ENCODE measurements around the gene SLC44A1.

SLC44A1 gene

GRCh38 chr9:105403552-105404248, 159.2 kb downstream of the SLC44A1 start:
- DNase-seq = no peak

GRCh38 chr9:105405514-105406131, 161.2 kb downstream of the SLC44A1 start:
- peak; percentile 63 for DNase-seq

- DNase-seq = no peak
These were observed 161.9 kb downstream of the SLC44A1 start for GRCh38 chr9:105406369-105406768.

DNA sequence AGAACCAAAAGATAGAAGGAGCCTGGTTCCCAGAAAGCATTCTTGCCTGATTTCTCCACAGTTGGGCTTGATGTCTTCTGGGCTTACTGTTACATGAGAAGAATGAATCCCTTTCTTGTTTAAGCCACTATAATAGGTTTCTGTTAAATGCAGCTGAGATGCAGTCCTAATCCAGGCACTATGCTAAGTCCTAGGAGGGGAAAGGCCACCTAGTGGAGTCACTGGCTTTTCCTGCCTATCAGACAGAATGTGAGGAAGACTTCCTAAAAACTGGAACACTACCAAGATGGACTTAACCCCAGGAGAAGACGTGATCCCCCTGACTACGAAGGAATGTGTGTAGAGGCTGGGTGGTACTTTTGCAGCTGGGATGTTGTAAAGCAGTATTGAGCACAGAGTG, 169.1 kb downstream of the SLC44A1 start:
- DNase-seq = no peak

- DNase-seq = no peak
These were observed 170.7 kb downstream of the SLC44A1 start for GRCh38 chr9:105414947-105415661.

DNA sequence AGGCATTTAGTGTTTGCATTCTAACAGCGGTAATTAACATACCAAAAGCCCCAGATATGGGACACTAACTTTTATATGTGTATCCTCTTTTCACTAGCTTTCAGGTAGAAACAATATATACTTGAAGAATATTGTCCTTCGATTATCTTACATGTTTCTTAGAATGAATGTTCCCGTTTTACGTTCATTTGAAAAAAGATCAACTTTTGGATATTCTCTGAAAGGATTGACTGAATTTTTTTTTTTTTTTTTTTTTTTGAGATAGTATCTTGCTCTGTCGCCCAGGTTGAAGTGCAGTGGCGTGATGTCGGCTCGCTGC, 171.2 kb downstream of the SLC44A1 start:
- DNase-seq = no peak

DNA sequence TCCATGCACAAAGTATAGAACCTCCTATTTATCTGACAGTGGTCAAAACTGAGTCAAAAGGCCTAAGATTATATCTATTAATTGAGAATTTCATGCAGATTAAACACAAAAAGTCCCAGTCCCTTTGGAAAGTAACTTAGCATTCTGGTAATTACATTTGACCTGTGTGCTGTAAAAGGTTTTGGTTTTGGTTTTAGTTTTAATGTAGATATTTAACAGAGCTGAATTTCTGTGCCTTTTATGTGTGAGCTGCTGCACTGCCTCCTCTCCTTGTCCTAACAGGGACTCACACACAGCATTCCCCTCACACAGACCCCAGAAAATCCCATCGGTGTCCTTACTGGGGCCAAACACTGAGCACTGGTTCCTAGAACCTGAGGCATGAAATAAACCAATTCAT, 172.4 kb downstream of the SLC44A1 start:
- DNase-seq = no peak

GRCh38 chr9:105418588-105419500, 174.4 kb downstream of the SLC44A1 start:
- DNase-seq = no peak

- no peak for DNase-seq
These were observed 175.6 kb downstream of the SLC44A1 start for GRCh38 chr9:105419816-105420597.

DNA sequence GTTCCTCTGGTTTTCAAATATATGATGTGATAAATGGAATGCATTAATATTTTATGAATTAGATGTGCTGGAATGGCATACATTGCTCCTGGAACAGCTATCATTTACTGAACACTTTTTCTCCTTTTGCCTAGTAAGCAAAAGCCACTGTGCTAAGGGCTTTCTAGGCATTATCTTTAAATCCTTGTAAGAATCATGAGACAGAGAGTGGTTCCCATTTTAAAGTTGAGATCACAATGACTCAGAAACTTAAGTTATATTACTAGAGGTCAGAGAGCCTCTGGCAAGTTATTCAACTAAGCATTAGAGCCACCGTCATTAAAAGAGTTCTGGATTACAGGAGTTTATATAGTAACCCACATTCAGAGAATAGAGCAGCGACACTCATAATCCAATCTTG, 176.7 kb downstream of the SLC44A1 start:
- no peak for DNase-seq

DNA sequence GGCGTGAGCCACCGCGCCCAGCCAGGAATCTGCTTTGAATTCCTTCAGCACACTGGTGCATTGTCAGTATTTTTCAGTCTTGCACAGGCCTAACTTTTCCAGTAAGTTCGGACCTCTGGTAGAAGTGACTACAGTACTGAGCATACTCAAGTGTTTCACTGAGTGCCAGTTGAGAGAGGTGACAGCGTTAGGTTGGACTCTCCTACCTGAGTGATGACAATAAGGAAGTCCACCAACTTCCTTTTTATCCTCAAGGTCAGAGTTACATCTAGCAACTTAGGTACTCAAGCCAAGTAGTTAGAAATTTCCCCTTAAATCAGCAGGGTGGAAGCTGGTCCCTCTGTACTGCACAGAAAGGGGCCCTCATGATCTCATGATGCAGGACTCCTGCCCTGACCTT, 177.4 kb downstream of the SLC44A1 start:
- DNase-seq = no peak

DNA sequence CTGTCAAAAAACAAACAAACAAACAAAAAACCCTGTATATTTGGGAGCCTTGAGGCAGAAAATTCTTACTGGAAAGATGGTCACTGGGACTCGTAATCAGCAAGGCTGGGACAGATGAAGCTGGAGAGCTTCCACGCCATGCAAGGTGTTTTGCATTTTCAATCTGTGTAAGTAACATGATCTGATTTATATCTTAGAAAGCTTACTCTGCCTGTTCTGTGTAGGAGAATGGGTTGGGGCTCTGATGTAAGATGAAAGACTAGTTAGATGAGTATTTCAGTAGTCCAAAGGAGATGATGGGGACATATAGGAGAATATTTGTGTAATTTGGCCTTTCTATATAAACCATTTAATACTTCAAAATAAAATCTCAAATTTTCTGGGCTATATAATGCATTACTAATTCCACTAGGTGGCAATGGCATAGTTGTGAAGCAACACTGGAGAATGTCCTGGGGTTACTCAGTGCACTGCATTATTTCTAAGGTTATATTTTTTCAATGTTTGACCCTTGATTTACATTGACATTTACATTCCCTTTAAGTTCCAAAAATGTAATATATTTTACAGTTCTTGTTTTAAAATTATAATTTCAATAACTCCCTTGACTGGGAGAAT, 181.5 kb downstream of the SLC44A1 start:
- no peak for DNase-seq

DNA sequence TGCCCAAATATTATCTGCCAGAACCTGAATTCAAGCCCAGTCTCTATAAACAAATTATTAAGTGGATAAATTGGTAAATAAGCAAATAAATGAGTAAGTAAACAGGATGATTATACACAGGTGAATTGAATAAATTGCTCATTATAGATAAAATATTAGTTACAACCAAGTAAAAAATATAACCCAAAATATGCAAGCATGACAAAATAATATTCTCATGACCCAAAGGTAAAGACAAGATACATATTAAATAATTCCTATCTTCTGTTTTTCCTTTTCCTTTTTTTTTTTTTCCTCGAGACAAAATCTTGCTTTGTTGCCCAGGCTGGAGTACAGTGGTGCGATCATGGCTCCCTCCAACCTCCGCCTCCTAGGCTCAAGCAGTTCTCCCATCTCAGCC, 182.2 kb downstream of the SLC44A1 start:
- no peak for DNase-seq

GRCh38 chr9:105431424-105432246, 187.2 kb downstream of the SLC44A1 start:
- no peak for DNase-seq

DNA sequence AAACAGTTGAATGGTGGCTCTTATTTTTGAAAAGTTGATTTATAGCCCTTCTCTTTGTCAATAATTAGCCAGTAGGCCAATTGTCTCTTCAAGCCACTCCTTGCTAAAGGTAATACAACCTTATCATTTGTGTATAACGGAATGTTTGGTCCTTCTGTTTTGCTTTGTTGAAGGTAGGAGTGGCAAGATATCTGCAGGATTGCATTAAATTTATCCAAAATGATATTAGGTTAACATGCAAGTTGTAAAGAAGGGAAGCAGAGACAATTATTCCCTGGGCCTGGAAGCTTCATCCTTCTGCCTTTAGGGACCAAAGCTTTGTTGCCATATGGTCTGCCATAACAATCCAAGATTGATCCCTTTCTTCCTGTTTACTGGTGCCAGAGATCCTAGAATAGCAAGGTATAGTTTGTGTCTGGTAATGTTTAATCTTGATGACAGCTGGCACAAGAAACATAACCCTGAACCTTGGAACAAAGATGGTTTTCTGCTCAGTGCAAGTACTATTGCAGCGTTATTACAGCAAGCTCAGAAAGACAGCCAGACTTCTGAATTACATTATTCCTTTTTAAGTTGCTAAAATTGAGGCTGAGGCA, 187.9 kb downstream of the SLC44A1 start:
- DNase-seq = no peak

- DNase-seq = no peak
These were observed 191.0 kb downstream of the SLC44A1 start for GRCh38 chr9:105435453-105435852.

GRCh38 chr9:105436783-105437182, 192.3 kb downstream of the SLC44A1 start:
- DNase-seq = no peak

DNA sequence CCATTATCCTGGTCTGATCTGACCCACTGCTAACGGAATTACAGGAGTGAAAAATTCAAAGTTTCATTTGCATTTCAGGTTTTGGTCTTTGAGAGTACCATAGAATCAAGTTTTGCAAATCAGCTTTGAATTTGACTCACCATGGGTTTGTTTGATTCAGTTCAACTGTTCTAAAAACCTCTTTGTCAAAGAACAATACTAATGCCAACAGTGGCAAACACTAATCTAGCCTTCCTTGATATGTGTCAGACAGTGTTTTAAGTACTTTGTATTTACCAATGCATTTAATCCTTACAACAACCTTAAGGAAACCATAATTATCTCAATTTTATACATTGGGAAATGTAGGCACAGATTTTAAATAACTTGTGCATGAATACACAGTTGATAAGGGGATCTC, 193.3 kb downstream of the SLC44A1 start:
- DNase-seq = no peak

DNA sequence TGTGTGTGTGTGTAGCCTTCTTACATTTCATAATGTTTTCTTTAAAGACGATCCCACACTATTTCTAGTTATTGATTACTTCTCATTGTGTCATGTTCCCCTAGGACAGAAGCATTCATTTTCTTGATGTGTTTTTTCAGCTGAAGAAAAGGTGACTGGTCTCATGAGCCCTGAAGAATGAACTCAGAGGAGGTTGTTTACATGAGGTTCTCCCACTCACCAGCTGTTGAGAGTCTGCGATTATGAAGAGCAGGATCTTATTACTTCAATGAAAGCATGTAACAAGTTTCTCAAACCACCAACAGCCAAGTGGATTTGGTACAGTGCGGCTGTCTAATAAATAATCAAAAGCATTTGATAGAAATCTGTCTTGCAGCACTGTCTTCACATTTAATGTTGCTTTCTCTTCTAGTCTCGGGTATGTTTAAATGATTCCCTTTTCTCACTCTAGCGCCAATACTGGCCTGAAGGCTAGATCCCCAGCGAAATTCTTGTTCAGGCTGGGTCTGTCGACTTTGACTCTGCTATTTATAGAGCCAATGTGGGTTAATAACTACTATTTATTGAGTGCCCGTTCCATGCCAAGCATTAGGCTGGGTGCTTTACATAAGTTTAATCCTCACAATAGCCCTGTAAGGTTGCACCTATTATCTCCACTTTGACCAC, 193.8 kb downstream of the SLC44A1 start:
- no peak for DNase-seq

DNA sequence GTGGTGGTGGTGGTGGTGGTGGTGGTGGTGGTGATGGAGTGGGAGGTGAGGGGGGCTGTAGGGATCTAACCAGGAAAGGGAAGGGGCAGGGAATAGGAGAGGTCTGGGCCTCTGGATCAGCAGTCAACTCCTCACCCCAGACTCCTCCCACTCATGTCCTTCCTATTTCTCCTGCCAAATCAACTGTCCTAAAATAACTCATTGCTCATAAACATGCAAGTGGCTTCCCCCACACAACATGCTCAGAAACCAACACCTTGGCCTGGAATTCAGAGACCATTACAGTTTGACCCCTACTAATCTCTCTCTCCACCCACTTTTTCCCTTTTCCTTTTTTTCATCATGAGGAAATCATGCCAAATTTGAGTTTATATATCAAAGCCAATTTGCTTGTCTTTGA, 195.0 kb downstream of the SLC44A1 start:
- DNase-seq = no peak

All from NCI-H187 treated with DMSO at 0.1 percent for 48 hours (cell line).